ENCODE measurements around the gene ATN1. TPM values are rescaled to one million over a fixed set of nuclear protein-coding genes. Genes with fewer than 3 reads are reported as not detected.

Gene ATN1
- total and polyA plus RNA-seq, 10 donors, result 10.1 to 112 (median 73.1) TPM

- peaks cover 2 to 70% (median 55%) of the 10 kb centered on the region in 6 donors for H3K36me3 ChIP-seq
- TF ChIP-seq POLR2A (IDR thresholded peaks at IDR 0.05), result no peak
- no peak for TF ChIP-seq POLR2AphosphoS5 (IDR thresholded peaks at IDR 0.05)
- no peak for TF ChIP-seq CTCF (IDR thresholded peaks at IDR 0.05 in 8 of 11, conservative IDR thresholded peaks at IDR 0.05 in 3 of 11)
- H3K27me3 ChIP-seq (replicated peaks in 1 of 7), result no peaks in the 10 kb centered on the region
- WGBS, 5 donors, result 76 to 83% (median 78%) methylated on average over 7 to 8 of the region's 8 CpGs
- peaks cover 45 to 90% (median 71%) of the 10 kb centered on the region in 6 donors for H3K4me1 ChIP-seq
- peak; percentile 82 for DNase-seq
- intact Hi-C loops (cut with DNase I; ENCODE audit: low total_unique reads), result loop anchor here (10.0 kb wide), 1 partner anchor 100 kb away; the partner anchor contains the start of gene TPI1
- H3K4me3 ChIP-seq, result no peak overlapping the region
- peak overlapping the region; percentile 46 to 99 (median 80) for H3K27ac ChIP-seq
- H3K9me3 ChIP-seq, result no peaks in the 10 kb centered on the region
These were observed 36.9 kb downstream of the ATN1 start for GRCh38 chr12:6964605-6965025.

GRCh38 chr12:6965026-6965661 is 37.4 kb downstream of the ATN1 start:
- Histone ChIP-seq H3K36me3 (peaks cover 2 to 64% (median 50%) of the 10 kb centered on the region in 6 donors), H3K9me3 (no peaks in the 10 kb centered on the region), H3K4me1 (peaks cover 43 to 90% (median 70%) of the 10 kb centered on the region in 6 donors), H3K4me3 (no peak overlapping the region), H3K27ac (peak overlapping the region; percentile 46 to 99 (median 80)), H3K27me3 (replicated peaks in 1 of 7) (no peaks in the 10 kb centered on the region)
- peak; percentile 97 for DNase-seq
- intact Hi-C loops (cut with DNase I; ENCODE audit: low total_unique reads), result loop anchor here (10.0 kb wide), 1 partner anchor 100 kb away; the partner anchor contains the start of gene TPI1
- 11 to 24% (median 18%) methylated on average over 12 of the region's 12 CpGs for WGBS, 5 donors
- TF ChIP-seq POLR2A (IDR thresholded peaks at IDR 0.05), result no peak
- TF ChIP-seq POLR2AphosphoS5 (IDR thresholded peaks at IDR 0.05), result peak; percentile 79 to 88 (median 81)
- peak; percentile 88 to 97 (median 94) for TF ChIP-seq CTCF (IDR thresholded peaks at IDR 0.05 in 8 of 11, conservative IDR thresholded peaks at IDR 0.05 in 3 of 11)

GRCh38 chr12:6965714-6966113 is 38.0 kb downstream of the ATN1 start:
- no peaks in the 10 kb centered on the region for H3K9me3 ChIP-seq
- TF ChIP-seq POLR2A (IDR thresholded peaks at IDR 0.05), result no peak
- no peak for TF ChIP-seq POLR2AphosphoS5 (IDR thresholded peaks at IDR 0.05)
- TF ChIP-seq CTCF (IDR thresholded peaks at IDR 0.05 in 8 of 11, conservative IDR thresholded peaks at IDR 0.05 in 3 of 11), result no peak
- intact Hi-C loops (cut with DNase I; ENCODE audit: low total_unique reads), result loop anchor here (10.0 kb wide), 1 partner anchor 101 kb away; the partner anchor contains the start of gene TPI1
- DNase-seq, result no peak
- H3K27ac ChIP-seq, result peak overlapping the region in 7 of 8 donors; percentile 14 to 99 (median 82)
- H3K36me3 ChIP-seq, result peaks cover 2 to 59% (median 44%) of the 10 kb centered on the region in 6 donors
- H3K4me3 ChIP-seq, result no peak overlapping the region
- H3K27me3 ChIP-seq (replicated peaks in 1 of 7), result no peaks in the 10 kb centered on the region
- H3K4me1 ChIP-seq, result peaks cover 37 to 87% (median 64%) of the 10 kb centered on the region in 6 donors
- 77 to 89% (median 89%) methylated on average over 4 of the region's 4 CpGs for WGBS, 5 donors

- intact Hi-C loops (cut with DNase I; ENCODE audit: low total_unique reads), result loop anchor here (10.0 kb wide), 1 partner anchor 102 kb away; the partner anchor contains the start of gene TPI1
- H3K4me1 ChIP-seq, result peaks cover 32 to 84% (median 60%) of the 10 kb centered on the region in 6 donors
- H3K36me3 ChIP-seq, result peaks cover 2 to 52% (median 39%) of the 10 kb centered on the region in 6 donors
- H3K4me3 ChIP-seq, result no peak overlapping the region
- WGBS, 5 donors, result 82 to 91% (median 90%) methylated on average over 7 of the region's 7 CpGs
- no peak overlapping the region for H3K27ac ChIP-seq
- H3K9me3 ChIP-seq, result no peaks in the 10 kb centered on the region
- no peaks in the 10 kb centered on the region for H3K27me3 ChIP-seq (replicated peaks in 1 of 7)
- DNase-seq, result no peak
- TF ChIP-seq CTCF (IDR thresholded peaks at IDR 0.05 in 8 of 11, conservative IDR thresholded peaks at IDR 0.05 in 3 of 11) (no peak), POLR2A (IDR thresholded peaks at IDR 0.05) (no peak), POLR2AphosphoS5 (IDR thresholded peaks at IDR 0.05) (no peak)
These were observed 38.6 kb downstream of the ATN1 start for GRCh38 chr12:6966351-6966750.

All from spleen (tissue), 11 donors.